AG08395 (cell line): ENCODE data around the gene CDK14.
A peak's percentile ranks its signal among the peaks of the same experiment; 100 is the strongest.

Source experiments
- DNase-seq: peaks from one replicate; pipeline ENCODE4 v3.0.0; 2012; ENCODE audit warnings: mixed read lengths, low spot score

The CDK14 gene

DNA sequence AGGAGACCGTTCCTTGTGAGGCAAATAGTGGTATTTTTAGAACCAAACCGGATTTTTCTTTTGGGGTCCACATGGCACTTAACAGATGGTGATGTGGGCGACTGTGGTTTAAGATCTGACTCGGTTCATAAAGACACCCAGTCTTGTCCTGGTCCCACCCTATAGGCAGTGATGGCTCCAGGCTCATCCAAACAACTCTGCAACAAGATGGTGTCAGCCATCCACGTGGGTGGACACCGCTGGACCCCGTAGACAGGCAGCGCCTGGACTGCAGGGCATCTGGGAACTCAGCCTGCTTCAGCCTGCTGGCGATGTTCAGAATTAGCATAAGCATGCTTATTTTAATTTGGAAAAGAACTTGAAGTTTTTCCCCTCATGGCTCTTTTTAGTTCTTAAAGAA, 409.7 kb downstream of the CDK14 start:
- DNase-seq, result no peak

DNA sequence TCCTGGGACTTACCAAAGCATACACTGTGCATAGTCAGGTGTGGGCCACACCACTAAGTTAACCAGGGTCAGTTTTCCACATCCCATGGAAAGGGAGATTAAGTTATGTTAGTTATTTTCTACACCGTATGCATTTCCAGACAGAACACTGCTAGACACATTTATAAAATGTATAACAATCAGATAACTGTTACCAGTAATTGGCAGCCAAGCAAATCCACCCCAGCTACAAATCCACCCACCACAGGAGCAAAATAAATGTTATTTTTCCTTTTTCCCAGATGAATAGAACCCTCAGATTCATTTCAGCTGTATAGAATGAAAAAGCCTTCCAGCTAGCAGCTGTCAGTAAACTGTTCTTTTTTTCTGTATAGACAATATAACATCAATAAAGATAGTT, 411.2 kb downstream of the CDK14 start:
- DNase-seq, result no peak

DNA sequence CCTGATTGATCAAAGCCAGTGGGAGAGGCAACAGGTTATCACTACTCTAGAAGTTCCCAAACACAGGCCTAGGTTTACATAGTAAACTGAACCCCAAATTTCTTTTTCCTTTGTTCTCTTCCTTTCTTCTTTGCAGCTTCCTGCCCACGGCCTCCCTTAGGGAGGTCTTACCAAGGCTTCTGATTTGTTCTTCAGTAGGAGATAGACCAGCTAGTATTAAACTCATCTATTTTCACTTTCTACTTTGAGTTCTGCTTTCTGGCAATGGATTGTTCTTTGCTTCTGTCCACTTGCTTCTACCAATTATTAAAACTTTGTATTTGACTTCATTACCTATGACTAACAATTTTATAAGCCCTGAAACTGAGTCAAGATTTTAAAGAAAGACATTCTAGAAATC, 417.0 kb downstream of the CDK14 start:
- DNase-seq, result no peak

DNA sequence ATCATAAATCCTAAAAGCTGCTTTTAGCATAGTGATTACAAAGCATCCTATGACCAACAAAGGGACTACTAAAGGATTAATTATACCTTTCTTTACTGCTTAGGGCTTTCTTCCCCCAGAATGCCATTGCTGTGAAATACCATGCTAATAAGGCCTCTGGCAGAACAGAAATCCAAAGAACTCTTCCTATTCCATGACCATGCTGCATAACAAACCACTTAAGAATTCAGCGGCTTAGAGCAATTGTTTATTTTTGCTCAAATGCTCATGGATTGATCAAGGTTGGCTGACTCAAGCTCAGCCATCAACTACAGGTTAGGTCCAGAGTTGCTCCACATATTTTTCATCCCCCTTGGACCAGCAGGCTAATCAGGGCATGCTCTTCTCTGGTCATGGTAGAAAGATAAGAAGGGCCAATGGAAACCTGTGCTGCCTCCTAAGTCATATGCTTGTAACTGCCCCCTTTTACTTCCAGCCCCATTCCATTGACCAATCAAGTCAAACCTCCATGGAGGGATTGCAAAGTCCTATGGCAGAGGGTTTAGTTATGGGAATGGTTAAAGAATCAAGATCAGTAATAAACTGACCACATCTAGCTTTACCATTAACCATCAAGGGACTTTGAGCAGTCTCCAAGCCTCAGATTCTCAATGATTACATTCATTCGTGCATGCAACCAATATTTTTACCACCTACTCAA, 423.7 kb downstream of the CDK14 start:
- DNase-seq, result no peak

DNA sequence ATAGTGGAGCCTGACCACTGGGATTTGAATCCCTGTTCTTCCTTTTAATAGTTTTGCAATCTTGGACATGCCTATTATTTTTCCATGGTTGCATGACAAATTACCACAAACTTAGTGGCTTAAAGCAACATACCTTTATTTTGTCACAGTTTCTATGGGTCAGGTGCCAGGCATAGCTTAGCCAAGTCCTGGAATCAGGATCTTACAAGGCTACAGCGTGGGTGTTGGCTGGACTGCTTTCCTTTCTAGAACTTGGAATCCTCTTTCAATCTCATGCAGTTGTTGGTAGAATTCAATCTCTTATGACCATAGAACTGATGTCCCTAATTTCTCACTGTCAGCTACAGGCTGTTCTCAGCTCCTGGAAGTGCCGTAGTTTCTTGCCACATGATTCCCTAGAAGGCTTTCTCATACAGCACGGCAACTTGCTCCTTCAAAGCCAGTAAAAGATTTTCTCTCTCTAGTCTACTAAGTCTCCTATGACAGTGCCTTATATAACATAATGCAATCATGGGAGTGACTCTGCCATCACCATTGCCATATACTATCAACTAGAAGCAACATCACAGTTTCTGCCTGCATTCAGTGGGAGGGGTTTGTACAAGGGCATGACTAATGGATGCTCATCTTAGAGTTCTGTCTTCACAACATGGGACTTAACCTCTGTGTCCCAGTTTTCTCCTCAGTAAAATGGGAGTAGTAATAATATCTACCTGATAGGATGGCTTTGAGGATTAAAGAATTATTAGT, 424.7 kb downstream of the CDK14 start:
- no peak for DNase-seq

DNA sequence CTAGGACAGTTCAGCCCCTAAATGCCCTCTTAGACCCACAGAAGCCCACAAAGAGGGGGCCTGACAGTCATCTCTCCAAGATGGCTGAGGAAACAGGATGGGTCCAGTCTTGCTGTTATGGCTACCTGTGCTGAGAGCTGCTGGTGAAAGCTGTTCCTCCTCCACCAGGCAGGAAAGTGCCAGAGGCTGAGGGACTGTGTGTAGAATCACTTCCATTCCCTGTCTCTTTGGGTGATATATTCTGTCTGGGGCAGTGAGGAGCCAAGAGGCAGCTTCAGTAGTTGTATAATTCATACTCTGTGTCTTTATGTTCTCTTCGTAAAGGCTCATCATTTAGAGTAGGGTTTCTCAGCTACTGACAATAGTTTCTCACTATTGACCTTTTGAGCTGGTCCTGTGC, 425.8 kb downstream of the CDK14 start:
- no peak for DNase-seq

DNA sequence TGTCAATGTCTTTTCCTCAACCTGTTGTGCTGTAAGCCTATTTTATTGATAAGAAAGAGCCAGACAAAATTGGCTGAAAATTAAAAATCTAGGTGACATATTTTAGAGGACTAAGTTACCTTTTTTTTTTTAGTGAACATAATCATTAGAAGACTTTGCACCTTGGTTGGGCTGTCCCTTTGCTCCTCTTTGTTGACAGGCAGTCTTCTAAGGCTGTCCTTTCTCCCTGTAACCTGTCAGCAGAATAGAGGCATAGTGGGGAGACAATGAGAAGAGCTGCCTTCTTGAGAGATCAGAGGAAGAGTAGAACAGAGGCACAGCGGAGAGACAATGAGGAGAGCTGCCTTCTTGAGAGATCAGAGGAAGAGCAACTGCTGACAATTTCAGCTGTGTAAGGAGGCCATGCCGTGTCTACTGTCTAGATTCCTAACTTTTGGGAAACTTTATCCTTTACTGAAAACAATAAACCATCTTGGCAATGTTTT, 429.8 kb downstream of the CDK14 start:
- no peak for DNase-seq

DNA sequence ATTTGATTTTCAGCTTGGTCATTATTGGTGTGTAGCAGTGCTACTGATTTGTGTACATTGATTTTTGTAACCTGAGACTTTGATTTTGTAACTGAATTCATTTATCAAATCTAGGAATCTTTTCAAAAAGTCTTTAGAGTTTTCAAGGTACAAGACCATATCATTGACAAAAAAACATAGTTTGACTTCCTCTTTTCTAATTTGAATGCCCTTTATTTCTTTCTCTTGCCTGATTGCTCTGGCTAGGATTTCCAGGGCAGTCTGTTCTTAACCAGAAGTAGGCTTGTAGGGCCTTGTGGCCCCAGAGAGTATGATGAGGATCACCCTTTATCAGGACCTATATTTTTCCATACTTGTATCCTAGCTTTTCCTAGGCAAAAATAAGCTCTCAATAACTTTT, 433.6 kb downstream of the CDK14 start:
- no peak for DNase-seq

DNA sequence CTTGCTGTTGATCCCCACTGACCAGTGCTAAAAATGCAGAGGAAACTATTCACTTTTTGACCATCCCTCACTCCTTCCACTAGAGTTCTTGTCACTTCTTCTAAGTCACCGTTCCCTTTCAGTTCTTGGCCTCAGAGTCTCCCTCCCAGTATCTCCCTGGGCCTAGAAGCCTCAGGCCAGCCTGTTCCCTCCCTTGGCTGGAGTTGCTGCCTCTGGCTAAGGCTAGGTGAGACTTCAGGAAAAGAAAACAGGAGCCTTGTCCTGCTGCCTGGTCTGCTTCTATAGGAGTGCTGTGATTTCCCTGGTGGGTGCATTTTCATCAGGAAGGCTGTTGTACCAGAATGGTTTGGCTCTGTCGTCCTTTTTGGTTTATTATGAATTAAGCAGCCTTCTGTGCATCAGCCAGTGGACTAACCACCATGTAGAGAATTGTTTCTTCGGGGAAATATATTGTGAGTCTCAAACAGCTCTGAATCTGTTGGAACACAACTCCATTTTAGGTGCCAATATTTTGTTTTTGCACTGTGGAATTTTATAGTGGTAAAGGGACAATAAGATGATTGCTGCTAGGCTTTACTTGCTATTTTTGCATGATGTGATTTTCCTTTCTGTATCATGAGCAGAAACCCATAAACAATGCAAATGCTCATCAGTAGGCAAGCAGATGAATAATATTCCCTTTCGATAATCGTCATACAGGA, 434.7 kb downstream of the CDK14 start:
- DNase-seq, result no peak

DNA sequence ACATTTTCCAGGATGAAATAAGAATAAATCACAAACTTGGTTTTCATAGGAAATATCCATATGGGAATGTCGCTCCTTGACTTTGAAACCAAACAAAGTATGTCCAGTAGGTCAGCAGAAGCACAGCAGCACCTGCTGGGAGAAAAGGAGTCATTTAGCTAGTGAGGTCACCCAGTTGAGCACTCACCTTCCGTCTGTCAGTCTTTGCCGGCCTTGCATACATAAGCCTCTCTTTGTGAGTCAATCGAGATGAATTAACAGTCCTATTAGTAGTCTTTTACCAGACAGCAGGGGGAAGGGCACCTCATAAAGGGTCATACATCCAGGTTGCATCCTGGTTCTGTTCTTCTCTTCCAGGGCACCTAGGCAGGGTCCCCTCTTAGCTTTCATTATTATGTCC, 435.6 kb downstream of the CDK14 start:
- no peak for DNase-seq

DNA sequence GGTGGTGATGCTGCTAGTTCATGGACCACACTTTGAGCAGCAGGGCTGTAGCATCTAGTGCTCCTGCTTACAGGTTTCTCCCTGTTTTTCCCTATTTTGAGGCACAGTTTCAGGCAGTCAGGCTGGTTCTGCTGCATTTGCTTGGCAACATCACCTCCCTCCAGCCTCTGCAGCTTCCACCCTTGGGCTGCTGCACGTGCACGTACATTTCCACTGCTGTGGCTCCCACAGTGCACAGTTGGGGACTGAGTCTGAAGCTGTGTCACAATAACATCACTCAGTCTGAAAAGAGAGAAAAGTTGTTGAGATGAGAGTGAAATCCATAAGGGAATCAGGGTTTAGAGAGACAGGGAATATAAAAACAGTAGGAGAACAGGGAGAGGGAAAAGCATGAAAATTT, 437.5 kb downstream of the CDK14 start:
- DNase-seq, result no peak

DNA sequence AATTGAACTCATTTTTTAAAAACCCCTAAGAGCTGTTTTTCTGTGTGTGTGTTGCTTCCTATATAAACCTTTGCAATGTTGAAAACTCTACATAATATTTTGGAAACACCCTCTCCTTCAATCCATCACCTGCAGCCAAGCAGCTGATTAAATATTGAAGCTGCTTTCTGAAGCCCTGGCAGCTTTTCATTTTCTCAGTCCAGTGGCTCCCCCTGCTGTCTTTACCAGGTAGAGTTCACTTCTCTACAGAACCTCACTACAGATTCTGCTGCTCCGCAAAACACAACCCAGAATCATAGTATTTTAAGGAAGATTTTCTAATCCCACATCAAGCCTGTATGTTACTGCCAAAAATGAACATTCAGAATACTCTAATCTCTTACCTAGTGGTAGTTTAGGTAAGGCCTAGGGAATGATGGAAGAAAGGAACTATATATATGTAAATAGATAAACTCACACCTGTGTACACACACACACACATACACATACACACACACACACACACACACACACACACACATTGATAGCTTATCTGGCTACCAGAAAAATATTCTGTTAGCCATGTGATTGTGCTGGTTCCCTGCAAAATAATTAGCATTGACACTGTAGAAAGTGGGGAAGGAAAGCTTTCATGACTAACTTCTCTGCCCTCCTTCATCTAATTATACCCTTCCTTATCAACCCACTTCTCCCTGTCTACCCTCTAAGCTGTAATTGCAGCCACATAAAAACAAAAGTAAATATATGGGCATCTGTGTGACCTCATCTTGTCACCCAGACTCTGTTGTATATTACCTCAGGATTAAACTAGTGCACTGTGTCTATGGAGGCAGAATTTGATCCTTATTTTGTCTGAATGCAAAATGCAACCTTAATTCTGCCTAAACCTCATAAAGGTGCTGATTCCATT, 438.6 kb downstream of the CDK14 start:
- DNase-seq, result peak; percentile 58

DNA sequence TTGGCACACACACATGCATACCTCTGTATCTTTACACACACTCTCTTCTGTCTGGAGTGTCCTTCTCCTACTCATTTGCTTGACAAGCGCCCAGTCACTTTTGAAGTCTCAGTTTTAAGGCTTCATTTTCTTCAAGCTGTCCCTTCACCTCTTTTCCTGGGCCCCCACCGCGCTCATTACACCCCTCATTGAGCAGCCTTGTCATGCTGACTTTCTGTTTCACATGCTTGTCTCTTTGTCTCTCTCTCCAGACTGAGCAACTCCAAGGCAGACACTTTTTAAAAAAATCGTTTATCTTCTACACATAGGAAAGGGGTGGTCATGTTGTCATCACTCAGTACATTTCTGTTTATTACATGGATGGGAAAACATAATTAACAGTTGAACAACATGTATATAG, 442.9 kb downstream of the CDK14 start:
- no peak for DNase-seq

DNA sequence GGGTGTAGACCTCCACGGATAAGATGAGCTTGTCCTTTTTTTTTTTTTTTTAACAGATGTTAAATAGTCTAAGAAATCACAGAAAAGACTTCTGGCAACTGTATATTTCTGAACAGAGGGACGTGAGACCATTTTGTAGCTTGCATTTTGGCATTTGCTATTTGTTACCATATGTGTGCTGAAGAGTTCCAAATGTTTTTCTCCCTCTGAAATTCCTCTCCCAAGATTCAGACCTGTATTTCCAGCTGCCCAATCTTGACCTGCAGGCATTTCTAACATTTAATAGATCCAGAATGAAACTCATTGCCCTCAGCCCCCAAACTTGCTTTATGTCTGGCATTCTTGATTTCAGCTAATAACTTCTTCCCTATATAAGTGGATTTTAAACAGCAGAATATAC, 445.0 kb downstream of the CDK14 start:
- DNase-seq, result no peak

DNA sequence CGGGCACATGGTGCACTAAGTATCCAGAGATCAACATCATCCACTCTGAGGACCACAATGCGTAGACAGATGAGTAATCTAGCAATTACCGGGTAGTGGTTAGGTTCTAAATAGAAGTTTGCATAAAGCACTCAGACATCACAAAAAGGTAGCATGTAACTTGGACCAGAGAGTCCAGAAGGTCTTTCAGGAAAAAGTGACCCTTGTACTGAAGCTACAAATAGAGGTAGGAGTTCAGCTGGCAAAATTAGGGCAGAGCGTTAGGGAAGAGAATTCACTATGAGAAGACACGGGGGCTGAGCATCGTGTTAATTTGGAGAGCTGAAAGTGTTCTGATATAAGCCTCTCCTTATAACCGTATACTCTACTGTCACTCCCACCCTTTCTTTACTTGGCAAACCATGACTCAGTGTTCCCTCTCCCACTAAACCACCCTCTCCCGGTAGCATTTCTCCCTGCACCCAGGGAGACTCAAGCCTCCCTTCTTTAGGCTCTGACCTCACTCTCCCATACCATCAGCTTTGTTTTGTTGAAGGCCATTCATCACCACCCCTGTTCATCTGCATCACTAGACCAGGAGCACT, 445.9 kb downstream of the CDK14 start:
- DNase-seq, result no peak

DNA sequence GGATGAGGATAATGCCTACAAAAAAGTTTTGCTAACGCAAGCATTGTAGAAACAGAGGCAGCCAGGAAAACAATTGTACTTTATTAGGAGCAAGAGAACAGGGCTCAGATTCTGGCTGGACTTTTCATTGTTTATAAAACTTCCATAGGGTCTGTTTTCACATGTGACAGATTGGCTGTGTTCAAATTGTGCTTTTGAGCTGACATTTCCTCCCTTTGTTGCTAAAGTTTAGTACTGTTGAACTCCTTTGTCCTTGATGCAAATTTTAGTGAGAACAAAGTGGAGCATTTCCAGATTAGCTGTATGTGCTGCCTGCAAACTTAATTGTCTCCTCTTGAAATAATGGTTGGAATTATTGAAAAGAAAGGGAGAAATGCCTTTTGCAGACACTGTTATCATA, 447.1 kb downstream of the CDK14 start:
- no peak for DNase-seq

DNA sequence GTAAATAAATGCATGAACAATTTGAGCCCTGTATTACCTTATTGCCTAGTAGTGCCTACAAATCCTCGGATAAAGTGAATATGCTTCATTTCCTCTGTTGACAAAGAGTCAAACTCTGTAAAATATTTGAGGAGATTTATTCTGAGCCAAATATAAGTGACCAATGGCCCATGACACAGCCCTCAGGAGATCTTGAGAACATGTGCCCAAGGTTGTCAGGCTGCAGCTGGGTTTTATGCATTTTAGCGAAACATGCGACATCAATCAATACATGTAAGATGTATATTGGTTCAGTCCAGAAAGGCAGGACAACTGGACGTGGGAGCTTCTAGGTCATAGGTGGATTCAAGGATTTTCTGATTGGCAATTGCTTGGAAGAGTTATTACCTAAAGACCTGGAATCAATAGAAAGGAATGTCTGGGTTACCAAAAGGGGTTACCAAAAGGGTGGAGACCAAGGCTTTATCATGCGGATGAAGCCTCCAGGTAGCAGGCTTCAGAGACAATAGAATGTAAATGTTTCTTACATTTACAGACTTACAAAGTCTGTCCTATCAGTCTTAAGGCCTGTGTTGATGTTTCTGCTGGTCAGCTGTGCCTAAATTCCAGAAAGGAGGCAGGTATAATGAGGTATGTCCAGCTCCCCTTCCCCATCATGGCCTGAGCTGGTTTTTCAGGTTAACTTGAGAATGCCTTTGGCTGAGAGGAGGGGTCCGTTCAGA, 448.0 kb downstream of the CDK14 start:
- DNase-seq, result no peak

DNA sequence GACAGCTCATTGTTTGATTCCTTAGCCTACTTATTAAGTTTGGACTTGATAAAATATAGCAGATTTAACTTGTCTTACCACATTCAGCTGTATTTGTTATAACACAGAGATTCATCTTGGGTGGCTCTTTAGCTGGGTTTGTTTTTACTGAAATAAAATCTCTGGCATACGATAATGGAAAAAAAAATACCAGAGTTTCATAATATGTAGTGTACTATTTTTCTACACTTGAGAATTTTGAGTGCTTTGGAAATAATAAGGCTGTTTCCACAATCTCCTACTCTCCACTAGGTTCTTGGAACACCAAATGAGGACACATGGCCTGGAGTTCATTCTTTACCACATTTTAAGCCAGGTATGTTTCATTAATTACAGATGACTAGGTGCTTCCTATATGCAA, 449.5 kb downstream of the CDK14 start:
- DNase-seq, result no peak

DNA sequence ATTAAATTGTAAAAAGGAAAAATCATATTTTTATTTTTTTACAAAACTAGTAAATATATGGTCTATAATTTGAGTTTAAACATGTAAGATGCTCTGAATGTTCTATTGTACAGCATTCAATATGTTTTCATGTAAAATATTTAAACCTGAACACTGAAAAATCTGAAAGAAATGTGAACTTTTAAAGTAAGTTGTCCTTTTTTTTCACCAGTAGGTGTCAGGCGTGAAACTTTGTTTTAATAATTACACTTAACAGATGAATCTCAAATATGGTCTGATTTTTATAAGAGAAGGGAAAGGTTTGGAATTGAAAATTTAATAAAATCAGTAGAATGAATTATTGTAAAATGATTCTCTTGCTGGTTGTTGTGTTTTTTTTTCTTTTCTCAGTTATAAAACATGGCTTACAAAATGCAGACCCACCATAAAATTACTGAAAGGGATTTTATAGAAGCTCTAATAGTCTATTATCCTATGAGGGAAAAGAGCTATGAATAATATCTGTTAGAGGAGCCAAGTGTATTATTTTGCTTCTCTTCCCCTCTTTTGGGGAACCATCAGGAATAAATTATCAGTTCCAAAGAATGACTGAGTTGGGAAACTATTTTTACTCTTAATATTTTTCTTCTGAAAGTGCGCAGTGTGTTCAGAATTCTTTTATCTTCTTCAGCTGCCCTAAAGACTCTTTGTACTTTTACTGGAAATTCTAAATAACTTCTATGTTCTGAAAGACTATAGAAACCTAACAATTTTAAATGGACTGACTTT, 450.4 kb downstream of the CDK14 start:
- DNase-seq, result peak; percentile 9

DNA sequence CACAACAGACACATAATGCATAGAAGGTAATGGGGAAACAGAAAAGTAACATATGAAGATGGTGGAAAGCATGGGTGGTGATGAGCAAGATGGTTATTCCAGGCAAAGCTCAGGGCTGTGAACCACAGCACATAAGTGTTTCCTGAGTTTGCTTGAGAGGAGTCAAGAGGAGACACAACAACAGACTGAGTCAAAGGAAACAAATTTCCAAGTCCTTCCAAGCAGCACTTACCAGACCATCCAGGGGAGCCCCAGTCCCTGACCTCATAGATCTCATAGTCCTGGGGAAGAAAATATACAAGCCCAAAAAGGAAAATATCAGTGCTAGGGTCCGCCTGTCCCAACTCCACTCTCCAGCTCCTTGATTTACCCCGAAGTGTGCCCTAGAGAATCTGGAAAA, 451.5 kb downstream of the CDK14 start:
- DNase-seq, result no peak
